Measurements from ENCODE around the gene CCDC124.
"Not testable (repeated sequence)": the region's sequence is repeated elsewhere in the genome, so short reads cannot be mapped to it uniquely, and the experiment has no call there.

Gene CCDC124

GRCh38 chr19:17986569-17986968, 53.8 kb downstream of the CCDC124 start:
- DNase-seq (ENCODE audit: low read depth in 3 of 3): not testable (repeated sequence)

- DNase-seq (ENCODE audit: low read depth in 3 of 3): no peak
These were observed 55.3 kb downstream of the CCDC124 start for GRCh38 chr19:17988161-17988560.

GRCh38 chr19:17989425-17990094, 56.7 kb downstream of the CCDC124 start:
- DNase-seq (ENCODE audit: low read depth in 3 of 3): no peak

GRCh38 chr19:17993076-17993813, 60.4 kb downstream of the CCDC124 start:
- no peak for DNase-seq (ENCODE audit: low read depth in 3 of 3)
